IPS-18c (cell line): ENCODE results near the gene CDCA7L.

Experiments
- H3K4me3 ChIP-seq: 2 replicates; pipeline ENCODE4 v1.7.0; 2013; ENCODE audit warnings: low read depth, mild to moderate bottlenecking, low read length, moderate library complexity; ENCODE audit not compliant: insufficient read depth
- H3K9me3 ChIP-seq: one replicate; pipeline ENCODE4 v1.6.1; 2013; ENCODE audit warnings: mild to moderate bottlenecking, low read length, moderate library complexity; ENCODE audit not compliant: control insufficient read depth, insufficient read depth

Gene CDCA7L

GRCh38 chr7:21945454-21946221 is at the start of gene CDCA7L:
TSS of gene CDCA7L (minus strand) at chr7:21945899. CDS start at chr7:21945804, 95 bp downstream.
- peak within 1 kb of the TSS; percentile 74 for H3K4me3 ChIP-seq
- no peaks in the 10 kb centered on the region for H3K9me3 ChIP-seq

DNA sequence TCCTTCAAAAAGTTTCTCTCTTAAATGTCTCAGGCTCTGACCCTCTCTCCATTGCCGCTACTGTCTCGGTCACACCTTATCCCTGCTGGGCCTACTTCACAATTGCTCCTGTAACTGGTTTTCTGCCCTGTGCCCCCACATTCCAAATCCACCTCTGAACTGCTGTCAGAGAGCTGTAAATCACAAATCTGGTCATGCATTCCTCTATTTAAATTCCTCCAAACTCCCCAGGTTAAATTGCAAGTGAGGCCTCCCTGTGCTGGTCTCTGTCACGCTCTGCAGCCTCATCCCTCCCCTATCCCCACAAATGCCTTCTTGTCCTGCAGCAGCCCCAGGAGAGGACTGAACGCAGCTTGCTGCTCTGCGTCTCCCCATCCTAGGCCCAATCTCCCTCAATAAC is 40.4 kb upstream of the CDCA7L start:
- no peak overlapping the region for H3K4me3 ChIP-seq
- no peaks in the 10 kb centered on the region for H3K9me3 ChIP-seq

DNA sequence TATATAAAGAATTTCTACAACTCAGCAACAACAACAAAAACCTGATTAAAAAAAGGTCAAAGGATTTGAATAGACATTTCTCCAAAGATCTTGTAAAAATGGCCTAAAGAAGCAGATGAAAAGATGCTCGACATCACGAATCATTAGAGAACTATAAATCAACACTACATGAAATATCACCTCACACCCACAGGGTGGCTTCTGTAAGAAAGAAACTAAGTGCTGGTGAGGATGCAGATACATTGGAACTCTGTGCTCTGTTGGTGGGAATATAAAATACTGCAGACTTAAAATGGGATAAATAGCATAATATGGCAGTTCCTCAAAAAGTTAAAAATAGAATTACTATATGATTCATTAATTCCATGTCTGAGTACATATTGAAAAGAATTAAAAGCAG is 38.3 kb upstream of the CDCA7L start:
- H3K4me3 ChIP-seq = no peak overlapping the region
- H3K9me3 ChIP-seq = no peaks in the 10 kb centered on the region

GRCh38 chr7:21983056-21983455 is 37.4 kb upstream of the CDCA7L start:
- no peak overlapping the region for H3K4me3 ChIP-seq
- no peaks in the 10 kb centered on the region for H3K9me3 ChIP-seq

GRCh38 chr7:21981524-21981923 is 35.8 kb upstream of the CDCA7L start:
- Histone ChIP-seq H3K9me3 (no peaks in the 10 kb centered on the region), H3K4me3 (no peak overlapping the region)

- no peak overlapping the region for H3K4me3 ChIP-seq
- H3K9me3 ChIP-seq = no peaks in the 10 kb centered on the region
Measured at GRCh38 chr7:21980926-21981500, 35.3 kb upstream of the CDCA7L start.

DNA sequence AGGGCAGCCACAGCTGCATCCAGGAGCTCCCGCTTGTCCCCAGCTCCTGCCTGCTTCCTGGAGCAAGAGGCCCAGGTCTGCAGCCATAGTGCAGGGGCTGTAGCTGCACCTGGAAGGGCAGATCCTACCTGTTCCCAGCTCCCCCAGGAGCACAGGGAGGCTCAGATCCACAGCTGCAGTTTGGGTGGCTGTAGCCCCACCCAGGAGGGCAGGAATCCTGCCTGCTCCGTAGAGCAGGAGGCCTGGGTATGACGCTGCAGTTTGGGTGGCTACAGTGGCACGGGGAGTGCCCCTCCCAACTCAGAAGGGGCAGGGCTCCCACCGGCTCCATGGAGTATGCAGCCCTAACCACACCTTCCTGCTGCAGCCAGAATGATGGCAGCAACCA is 26.7 kb upstream of the CDCA7L start:
- peaks cover 3% of the 10 kb centered on the region for H3K9me3 ChIP-seq
- no peak overlapping the region for H3K4me3 ChIP-seq

DNA sequence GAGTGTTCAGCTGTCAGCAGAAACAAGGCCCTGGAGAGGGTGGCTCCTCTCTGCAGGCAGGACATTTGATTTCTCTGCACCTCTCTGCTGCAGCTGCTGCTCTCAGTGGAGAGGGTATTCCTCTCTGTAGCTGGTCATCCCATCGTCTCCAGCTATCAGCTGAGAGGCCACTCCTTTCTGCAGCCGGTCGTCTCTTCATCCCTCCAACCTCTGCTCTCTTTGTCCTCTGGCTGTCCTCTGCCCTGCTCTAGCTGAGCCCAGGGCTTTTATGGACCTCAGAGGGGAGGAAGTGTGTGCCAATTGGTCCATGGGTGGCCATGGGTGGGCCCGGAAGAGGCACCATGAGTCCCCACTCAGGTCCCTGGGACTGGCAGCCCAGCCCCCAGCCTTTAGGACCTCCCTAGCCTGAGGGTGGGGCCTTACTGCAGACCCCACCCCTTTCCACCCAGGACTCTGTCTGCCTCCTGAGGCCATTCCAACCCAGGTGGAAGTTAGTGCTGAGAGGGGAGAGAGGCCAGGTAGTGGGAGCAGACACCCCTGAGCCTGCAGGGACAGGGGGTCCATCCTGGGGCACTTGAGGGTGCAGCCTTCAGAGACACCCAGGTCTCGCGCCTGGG is 26.2 kb upstream of the CDCA7L start:
- Histone ChIP-seq H3K4me3 (no peak overlapping the region), H3K9me3 (peaks cover 3% of the 10 kb centered on the region)

DNA sequence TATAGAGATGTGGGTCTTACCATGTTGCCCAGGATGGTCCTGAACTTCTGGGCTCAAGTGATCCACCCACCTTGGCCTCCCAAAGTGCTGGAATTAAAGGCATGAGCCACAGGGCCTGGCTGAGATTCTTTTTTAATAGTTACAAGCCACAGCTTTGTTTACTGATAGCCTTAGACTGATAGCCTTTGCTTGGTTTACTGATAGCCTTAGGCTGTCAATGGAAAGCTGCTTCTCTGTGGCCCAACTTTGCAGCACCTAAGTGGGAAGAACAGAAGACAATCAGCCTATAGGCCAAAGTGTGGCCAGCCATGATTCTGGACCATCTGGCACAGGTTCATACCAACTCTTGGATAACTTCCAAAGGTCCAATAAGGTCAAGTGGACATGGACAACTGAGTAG is 24.1 kb upstream of the CDCA7L start:
- peaks cover 3% of the 10 kb centered on the region for H3K9me3 ChIP-seq

GRCh38 chr7:21967598-21968003 is 21.9 kb upstream of the CDCA7L start:
- H3K4me3 ChIP-seq = no peak overlapping the region
- H3K9me3 ChIP-seq = peaks cover 3% of the 10 kb centered on the region

More for the DNA sequence above, 24.1 kb upstream of the CDCA7L start:
- no peak overlapping the region for H3K4me3 ChIP-seq

DNA sequence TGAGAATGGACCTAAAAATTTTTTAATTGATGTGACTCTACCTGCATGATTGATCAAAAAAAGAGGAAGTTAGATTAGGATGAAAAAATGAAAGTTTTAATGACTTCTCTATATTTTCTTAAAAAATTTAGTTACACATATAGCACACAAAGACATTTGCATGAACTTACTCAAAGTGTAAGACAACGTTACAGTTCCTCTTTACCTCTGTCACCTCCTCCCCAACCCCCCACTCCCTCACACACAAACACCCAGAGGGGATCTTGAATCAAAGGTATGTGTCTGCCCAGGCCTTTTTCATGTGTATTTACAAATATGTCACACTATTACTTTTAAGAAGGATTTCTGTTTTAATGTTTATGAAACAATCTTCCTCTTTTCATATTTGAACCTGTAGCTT is 20.6 kb upstream of the CDCA7L start:
- Histone ChIP-seq H3K9me3 (peaks cover 3% of the 10 kb centered on the region), H3K4me3 (no peak overlapping the region)

DNA sequence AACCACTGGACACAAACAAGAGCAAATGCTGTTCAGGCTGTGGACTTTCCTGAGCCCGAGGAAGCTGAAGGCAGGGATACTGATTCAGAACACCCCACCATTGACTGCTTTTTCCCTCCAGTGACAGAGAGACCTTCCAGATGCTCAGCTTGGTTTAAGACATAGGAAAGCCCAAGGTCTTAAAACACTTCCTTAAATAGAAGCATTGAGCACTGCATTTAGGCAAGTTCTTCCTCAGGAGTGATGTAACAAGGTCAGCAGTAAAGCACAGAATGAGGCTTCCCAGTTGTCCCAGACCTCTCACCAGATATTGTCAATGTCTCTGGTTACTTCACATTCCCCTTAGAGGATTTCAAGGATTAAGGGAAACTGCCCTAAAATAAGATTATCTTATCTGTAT is 19.6 kb upstream of the CDCA7L start:
- Histone ChIP-seq H3K4me3 (no peak overlapping the region), H3K9me3 (peaks cover 3% of the 10 kb centered on the region)

- no peak overlapping the region for H3K4me3 ChIP-seq
Measured at GRCh38 chr7:21962677-21963076, 17.0 kb upstream of the CDCA7L start.

GRCh38 chr7:21960922-21961321 is 15.2 kb upstream of the CDCA7L start:
- Histone ChIP-seq H3K9me3 (no peaks in the 10 kb centered on the region), H3K4me3 (no peak overlapping the region)

More at GRCh38 chr7:21962677-21963076, 17.0 kb upstream of the CDCA7L start:
- no peaks in the 10 kb centered on the region for H3K9me3 ChIP-seq

GRCh38 chr7:21959387-21959776 is 13.7 kb upstream of the CDCA7L start:
- no peak overlapping the region for H3K4me3 ChIP-seq
- H3K9me3 ChIP-seq = no peaks in the 10 kb centered on the region

DNA sequence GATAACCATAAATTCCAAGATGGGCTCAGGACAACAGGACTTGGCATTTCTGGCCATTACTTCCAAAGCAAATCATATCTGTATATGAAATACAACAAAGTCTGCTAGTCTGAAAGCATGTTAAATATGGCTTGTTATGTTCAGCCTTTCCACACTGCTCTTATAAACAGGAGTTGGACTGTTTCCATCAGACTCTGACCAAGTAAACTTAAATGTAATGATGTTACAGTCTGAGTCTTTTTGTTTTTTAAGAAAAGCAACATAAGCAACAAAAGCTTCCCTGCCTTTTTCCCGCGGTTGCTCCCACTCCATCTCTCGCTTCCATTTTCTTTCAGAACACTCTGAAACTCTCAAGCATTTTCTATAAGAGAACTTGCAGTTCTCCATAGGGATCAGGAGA is 8.1 kb upstream of the CDCA7L start:
- Histone ChIP-seq H3K4me3 (no peak overlapping the region), H3K9me3 (no peaks in the 10 kb centered on the region)

DNA sequence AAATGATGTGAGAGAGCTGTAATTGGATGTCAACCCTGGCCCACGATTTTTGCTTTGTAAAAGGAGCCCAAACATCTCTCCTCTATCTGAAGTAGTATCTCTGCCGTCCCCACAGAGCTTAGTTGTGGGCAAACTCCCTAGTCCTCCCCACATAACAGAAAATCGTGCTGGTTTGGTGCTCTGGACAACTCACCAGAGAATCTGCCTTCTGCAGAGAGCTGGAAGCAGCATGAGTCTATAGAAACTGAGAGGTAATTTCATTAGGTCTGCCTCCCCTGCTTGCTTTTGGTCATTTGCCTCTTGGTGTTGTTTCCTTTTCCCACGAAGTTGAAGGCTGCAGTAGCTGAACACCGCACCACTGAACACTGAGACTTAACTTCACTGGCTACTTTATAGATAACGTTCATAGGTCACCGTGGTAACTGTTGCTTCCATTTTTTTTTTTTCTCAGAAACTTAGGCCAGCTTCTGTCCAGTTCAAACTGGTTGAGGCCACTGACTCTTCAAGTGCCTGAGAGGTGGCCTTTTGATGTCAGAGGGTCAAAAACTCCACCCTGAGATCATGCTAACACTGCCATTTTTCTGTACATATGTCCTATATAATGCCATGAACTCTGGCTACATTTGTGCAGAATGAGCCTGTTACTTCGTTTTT is 3.3 kb upstream of the CDCA7L start:
- H3K9me3 ChIP-seq = no peaks in the 10 kb centered on the region
- no peak overlapping the region for H3K4me3 ChIP-seq

- Histone ChIP-seq H3K4me3 (no peak overlapping the region), H3K9me3 (no peaks in the 10 kb centered on the region)
Measured at GRCh38 chr7:21948364-21948763, 2.7 kb upstream of the CDCA7L start.
